Measurements from ENCODE around the gene CNTNAP2. TPM values are rescaled to one million over a fixed set of nuclear protein-coding genes. Genes with fewer than 3 reads are reported as not detected.
"Not testable (repeated sequence)": the region's sequence is repeated elsewhere in the genome, so short reads cannot be mapped to it uniquely, and the experiment has no call there.

Gene CNTNAP2
- total and polyA plus RNA-seq, 4 donors = 0.14 to 2.3 (median 1.1) TPM

GRCh38 chr7:146247991-146248390 lies 131.4 kb downstream of the CNTNAP2 start:
- not testable (repeated sequence) for DNase-seq (ENCODE audit: low spot score); H3K4me3 ChIP-seq (ENCODE audit: low read depth in 1 of 3, low read length in 3 of 3)

GRCh38 chr7:146248744-146249143 lies 132.1 kb downstream of the CNTNAP2 start:
- not testable (repeated sequence) for H3K36me3 ChIP-seq (ENCODE audit: control insufficient read depth in 4 of 4, insufficient read depth in 3 of 4, low read depth in 1 of 4, low read length in 3 of 4); H3K4me1 ChIP-seq (ENCODE audit: control insufficient read depth in 4 of 4, insufficient read depth in 4 of 4, low read length in 3 of 4); H3K27me3 ChIP-seq (ENCODE audit: control insufficient read depth in 4 of 4, insufficient read depth in 4 of 4, low read length in 3 of 4); H3K9ac ChIP-seq (ENCODE audit: low read depth in 1 of 2, low read length in 2 of 2); H3K4me3 ChIP-seq (ENCODE audit: low read depth in 1 of 3, low read length in 3 of 3); H3K9me3 ChIP-seq (ENCODE audit: control insufficient read depth in 4 of 4, low read length in 3 of 4); DNase-seq (ENCODE audit: low spot score); H3K27ac ChIP-seq (ENCODE audit: low read depth in 1 of 2, low read length in 2 of 2)
- 17% methylated on average over 7 of the region's 7 CpGs for WGBS

More at GRCh38 chr7:146247991-146248390, 131.4 kb downstream of the CNTNAP2 start:
- not testable (repeated sequence) for H3K9ac ChIP-seq (ENCODE audit: low read depth in 1 of 2, low read length in 2 of 2); H3K27me3 ChIP-seq (ENCODE audit: control insufficient read depth in 4 of 4, insufficient read depth in 4 of 4, low read length in 3 of 4); H3K9me3 ChIP-seq (ENCODE audit: control insufficient read depth in 4 of 4, low read length in 3 of 4); H3K36me3 ChIP-seq (ENCODE audit: control insufficient read depth in 4 of 4, insufficient read depth in 3 of 4, low read depth in 1 of 4, low read length in 3 of 4); H3K4me1 ChIP-seq (ENCODE audit: control insufficient read depth in 4 of 4, insufficient read depth in 4 of 4, low read length in 3 of 4); H3K27ac ChIP-seq (ENCODE audit: low read depth in 1 of 2, low read length in 2 of 2)
- WGBS = 24% methylated on average over 15 of the region's 15 CpGs

- Histone ChIP-seq H3K9ac (ENCODE audit: low read depth in 1 of 2, low read length in 2 of 2) (no peak overlapping the region), H3K4me1 (ENCODE audit: control insufficient read depth in 4 of 4, insufficient read depth in 4 of 4, low read length in 3 of 4) (no peaks in the 10 kb centered on the region), H3K27ac (ENCODE audit: low read depth in 1 of 2, low read length in 2 of 2) (no peak overlapping the region), H3K9me3 (ENCODE audit: control insufficient read depth in 4 of 4, low read length in 3 of 4) (no peaks in the 10 kb centered on the region), H3K4me3 (ENCODE audit: low read depth in 1 of 3, low read length in 3 of 3) (no peak overlapping the region), H3K27me3 (ENCODE audit: control insufficient read depth in 4 of 4, insufficient read depth in 4 of 4, low read length in 3 of 4) (peaks cover 0 to 3% (median 0%) of the 10 kb centered on the region in 4 donors), H3K36me3 (ENCODE audit: control insufficient read depth in 4 of 4, insufficient read depth in 3 of 4, low read depth in 1 of 4, low read length in 3 of 4) (no peaks in the 10 kb centered on the region)
- TF ChIP-seq GABPA (IDR thresholded peaks at IDR 0.05 in 1 of 2, conservative IDR thresholded peaks at IDR 0.05 in 1 of 2) = no peak
- no peak for TF ChIP-seq TAF1 (conservative IDR thresholded peaks at IDR 0.05)
- no peak for TF ChIP-seq EGR1 (IDR thresholded peaks at IDR 0.05; ENCODE audit: low read depth in 2 of 2)
- TF ChIP-seq ZBTB33 (IDR thresholded peaks at IDR 0.05) = no peak
- TF ChIP-seq CTCF (IDR thresholded peaks at IDR 0.05; ENCODE audit: low read depth, low read length, missing input control) = no peak
- no peak for TF ChIP-seq SP1 (IDR thresholded peaks at IDR 0.05)
- TF ChIP-seq RAD21 (IDR thresholded peaks at IDR 0.05) = no peak
- TF ChIP-seq RXRA (IDR thresholded peaks at IDR 0.05) = no peak
- no peak for TF ChIP-seq HNF4A (conservative IDR thresholded peaks at IDR 0.05)
- TF ChIP-seq REST (IDR thresholded peaks at IDR 0.05) = no peak
- no peak for TF ChIP-seq ATF3 (IDR thresholded peaks at IDR 0.05)
- no peak for DNase-seq (ENCODE audit: low spot score)
- WGBS = 42% methylated on average over 2 of the region's 2 CpGs
Measured at GRCh38 chr7:146249272-146249671, 132.7 kb downstream of the CNTNAP2 start.
